Transverse colon (tissue), 4 donors: ENCODE data around the gene HYI. TPM values are rescaled to one million over a fixed set of nuclear protein-coding genes. Genes with fewer than 3 reads are reported as not detected.

ENCODE experiments used
- DNase-seq: peaks from one replicate; pipeline ENCODE4 v3.0.0-alpha.2; 2019
- H3K27ac ChIP-seq, 4 donors: fragments of 200-600 bp; sonication (generic); 2 replicates each; pipeline ENCODE4 v1.5.1; 2016 to 2018; ENCODE audit warnings: inconsistent platforms in 4 of 4
- H3K27me3 ChIP-seq: fragments of 200-600 bp; sonication (generic); 2 replicates; pipeline ENCODE4 v1.5.1; 2017; ENCODE audit warnings: inconsistent platforms
- H3K36me3 ChIP-seq, 4 donors: fragments of 200-600 bp; sonication (generic); 2 replicates each; pipeline ENCODE4 v1.5.1; 2017 to 2019; ENCODE audit warnings: inconsistent platforms in 4 of 4
- H3K4me1 ChIP-seq, 4 donors: fragments of 200-600 bp; sonication (generic); 2 replicates each; pipeline ENCODE4 v1.5.1; 2017 to 2020; ENCODE audit warnings: inconsistent platforms in 4 of 4
- H3K4me3 ChIP-seq, 4 donors: fragments of 200-600 bp; sonication (generic); 1 replicate in 1 of 4; 2 replicates in 3 of 4; pipeline versions ENCODE4 v1.5.1 to v1.6.1; 2017 to 2019; ENCODE audit warnings: inconsistent platforms in 4 of 4
- H3K9me3 ChIP-seq, 2 donors: fragments of 200-600 bp; sonication (generic); 2 replicates each; pipeline ENCODE4 v1.5.1; 2017 to 2019; ENCODE audit warnings: inconsistent platforms in 2 of 2
- CTCF ChIP-seq, 5 experiments: fragments of 200-600 bp in 3 of 5; fragments of 450-650 bp in 2 of 5; sonication (generic) in 3 of 5; IDR thresholded peaks; 1 replicate in 2 of 5; 2 replicates in 3 of 5; pipeline ENCODE4 v1.5.1; 2016 to 2017; ENCODE audit warnings: antibody characterized with exemption in 5 of 5, inconsistent platforms in 3 of 5, mild to moderate bottlenecking in 2 of 5, moderate library complexity in 1 of 5
- EP300 ChIP-seq: sonication (generic); formaldehyde crosslinking; IDR thresholded peaks from one replicate; pipeline ENCODE4 v1.6.1; 2017; ENCODE audit warnings: antibody characterized with exemption, low read depth
- POLR2A ChIP-seq: fragments of 450-650 bp; IDR thresholded peaks from one replicate; pipeline ENCODE4 v1.6.1; 2016; ENCODE audit warnings: antibody characterized with exemption, mild to moderate bottlenecking, moderate library complexity
- POLR2AphosphoS5 ChIP-seq, 3 donors: sonication (generic); formaldehyde crosslinking; IDR thresholded peaks; one replicate each; pipeline ENCODE4 v1.6.1; 2016; ENCODE audit warnings: antibody characterized with exemption in 3 of 3
- WGBS, 2 donors: methylation state at CpG; one replicate each; pipeline ENCODE4 v1.1.5; 2018; ENCODE audit warnings: low coverage in 1 of 2; 5-methylcytosine and 5-hydroxymethylcytosine counted together
- in situ Hi-C, 4 donors: fragments of 200-750 bp; cut with MboI; loops; one replicate each; pipeline versions ENCODE4 v1.15.0 to v1.15.1; 2017; ENCODE audit warnings: low sequenced_read_pairs in 3 of 4, low pct_ligation_motif_present in 1 of 4, low pct_unique_long_range_greater_than_20kb in 1 of 4
- intact Hi-C: fragments of 100-400 bp; cut with DNase I; formaldehyde crosslinking; loops from one replicate; pipeline ENCODE4 v1.15.1; 2023; ENCODE audit warnings: low total_unique reads
- total RNA-seq, 4 donors: library from RNA; depleted of rRNA; stranded (reverse); fragments of >200 nt; gene quantifications; one replicate each; pipeline ENCODE4 v1.1.0, GENCODE V29; 2016

The HYI gene
- total RNA-seq, 4 donors from 2014 or later: 71.1 to 126 (median 119) TPM

- in situ Hi-C loops: loop anchor here in 1 of 4 donors (25.0 kb wide), 1 partner anchor 212 kb away; no protein-coding TSS in a partner anchor
- H3K4me1 ChIP-seq: no peaks in the 10 kb centered on the region
- peaks cover 0 to 73% (median 36%) of the 10 kb centered on the region in 4 donors for H3K36me3 ChIP-seq
- H3K27ac ChIP-seq: no peak overlapping the region
- intact Hi-C loops: no loop called here
- no peak overlapping the region for H3K4me3 ChIP-seq
- no peak for DNase-seq
- no peaks in the 10 kb centered on the region for H3K9me3 ChIP-seq
- no peaks in the 10 kb centered on the region for H3K27me3 ChIP-seq
- TF ChIP-seq EP300 (no peak), CTCF (IDR thresholded peaks at IDR 0.05) (no peak), POLR2AphosphoS5 (IDR thresholded peaks at IDR 0.05) (no peak), POLR2A (no peak)
- WGBS, 2 donors: 90% methylated on average over 4 of the region's 4 CpGs; no CpG with 5 or more reads in 1 of the 2 donors
Measured at GRCh38 chr1:43425045-43425444, 28.7 kb downstream of the HYI start.

- intact Hi-C loops: no loop called here
- in situ Hi-C loops: no loop called here
- H3K9me3 ChIP-seq: no peaks in the 10 kb centered on the region
- DNase-seq: peak; percentile 46
- H3K27me3 ChIP-seq: no peaks in the 10 kb centered on the region
- peak overlapping the region in 2 of 4 donors; percentile 4 to 33 for H3K27ac ChIP-seq
- no peak for TF ChIP-seq POLR2A
- TF ChIP-seq POLR2AphosphoS5 (IDR thresholded peaks at IDR 0.05): no peak
- no peak for TF ChIP-seq EP300
- TF ChIP-seq CTCF (IDR thresholded peaks at IDR 0.05): no peak
- WGBS, 2 donors: 64 to 78% methylated on average over 12 to 23 of the region's 23 CpGs
- H3K4me1 ChIP-seq: no peaks in the 10 kb centered on the region
- peaks cover 0 to 72% (median 35%) of the 10 kb centered on the region in 4 donors for H3K36me3 ChIP-seq
- no peak overlapping the region for H3K4me3 ChIP-seq
Measured at GRCh38 chr1:43423672-43424550, 29.8 kb downstream of the HYI start.

GRCh38 chr1:43422995-43423671, 30.6 kb downstream of the HYI start:
- Histone ChIP-seq H3K27me3 (no peaks in the 10 kb centered on the region), H3K4me3 (no peak overlapping the region), H3K4me1 (no peaks in the 10 kb centered on the region), H3K9me3 (no peaks in the 10 kb centered on the region), H3K36me3 (peaks cover 0 to 72% (median 34%) of the 10 kb centered on the region in 4 donors), H3K27ac (peak overlapping the region in 2 of 4 donors; percentile 4 to 33)
- WGBS, 2 donors: 82 to 88% methylated on average over 9 to 16 of the region's 16 CpGs
- no peak for DNase-seq
- TF ChIP-seq EP300 (no peak), POLR2AphosphoS5 (IDR thresholded peaks at IDR 0.05) (no peak), POLR2A (no peak)
- intact Hi-C loops: no loop called here
- in situ Hi-C loops: no loop called here

GRCh38 chr1:43421976-43422750, 31.6 kb downstream of the HYI start:
- in situ Hi-C loops (no loop called here), intact Hi-C loops (no loop called here)
- TF ChIP-seq POLR2A (no peak), EP300 (no peak), POLR2AphosphoS5 (IDR thresholded peaks at IDR 0.05) (no peak), CTCF (IDR thresholded peaks at IDR 0.05) (no peak)
- 94% methylated on average over 12 of the region's 12 CpGs; no CpG with 5 or more reads in 1 of the 2 donors for WGBS, 2 donors
- no peak for DNase-seq
- peaks cover 0 to 74% (median 34%) of the 10 kb centered on the region in 4 donors for H3K36me3 ChIP-seq
- no peaks in the 10 kb centered on the region for H3K4me1 ChIP-seq
- no peak overlapping the region for H3K27ac ChIP-seq
- H3K27me3 ChIP-seq: no peaks in the 10 kb centered on the region
- no peaks in the 10 kb centered on the region for H3K9me3 ChIP-seq
- H3K4me3 ChIP-seq: no peak overlapping the region
